Liver (tissue), 3 donors: ENCODE measurements around the gene SMIM1.

ENCODE experiments used
- CTCF ChIP-seq: fragments of 150-350 bp; IDR thresholded peaks from 2 replicates; pipeline ENCODE4 v1.5.1; 2017; ENCODE audit warnings: improper control_type of control experiment, low read depth, low read length; ENCODE audit not compliant: missing input control
- EGR1 ChIP-seq, 2 donors: IDR thresholded peaks; 2 replicates each; pipeline ENCODE4 v1.6.1; 2016 to 2018; ENCODE audit warnings: antibody characterized with exemption in 2 of 2, low read depth in 2 of 2
- RXRA ChIP-seq, 2 donors: IDR thresholded peaks; 2 replicates each; pipeline ENCODE4 v1.6.1; 2017 to 2018; ENCODE audit warnings: antibody characterized with exemption in 2 of 2, mild to moderate bottlenecking in 1 of 2
- TAF1 ChIP-seq: conservative IDR thresholded peaks from 2 replicates; pipeline ENCODE4 v1.6.1; 2016; ENCODE audit warnings: antibody characterized with exemption, mild to moderate bottlenecking
- TF ChIP-seq, protein P1 (sequence below): IDR thresholded peaks from 2 replicates; pipeline ENCODE4 v1.6.1; 2016; ENCODE audit warnings: antibody characterized with exemption
- TF ChIP-seq, protein P2 (sequence below): IDR thresholded peaks from 2 replicates; pipeline ENCODE4 v1.6.1; 2016; ENCODE audit warnings: antibody characterized with exemption
- donor health status: healthy.
- donor health status: healthy.

DNA sequence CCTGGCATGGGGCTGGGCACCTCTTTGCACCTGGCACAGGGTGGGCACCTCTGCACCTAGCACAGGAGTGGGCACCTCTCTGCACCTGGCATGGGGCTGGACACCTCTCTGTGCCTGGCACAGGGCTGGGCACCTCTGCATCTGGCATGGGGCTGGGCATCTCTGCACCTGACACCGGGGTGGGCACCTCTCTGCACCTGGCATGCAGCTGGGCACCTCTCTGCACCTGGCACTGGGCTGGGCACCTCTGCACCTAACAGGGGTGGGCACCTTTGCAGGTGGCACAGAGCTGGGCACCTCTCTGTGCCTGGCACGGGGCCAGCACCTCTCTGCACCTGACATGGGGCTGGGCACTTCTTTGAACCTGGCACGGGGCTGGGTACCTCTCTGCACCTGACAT lies 49.7 kb upstream of the SMIM1 start:
- TF ChIP-seq, protein P1, sequence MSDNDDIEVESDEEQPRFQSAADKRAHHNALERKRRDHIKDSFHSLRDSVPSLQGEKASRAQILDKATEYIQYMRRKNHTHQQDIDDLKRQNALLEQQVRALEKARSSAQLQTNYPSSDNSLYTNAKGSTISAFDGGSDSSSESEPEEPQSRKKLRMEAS, result no peak
- TF ChIP-seq CTCF (no peak), EGR1 (IDR thresholded peaks at IDR 0.05; ENCODE audit: low read depth in 2 of 2) (no peak), RXRA (IDR thresholded peaks at IDR 0.05) (no peak), TAF1 (no peak)
- TF ChIP-seq, protein P2, sequence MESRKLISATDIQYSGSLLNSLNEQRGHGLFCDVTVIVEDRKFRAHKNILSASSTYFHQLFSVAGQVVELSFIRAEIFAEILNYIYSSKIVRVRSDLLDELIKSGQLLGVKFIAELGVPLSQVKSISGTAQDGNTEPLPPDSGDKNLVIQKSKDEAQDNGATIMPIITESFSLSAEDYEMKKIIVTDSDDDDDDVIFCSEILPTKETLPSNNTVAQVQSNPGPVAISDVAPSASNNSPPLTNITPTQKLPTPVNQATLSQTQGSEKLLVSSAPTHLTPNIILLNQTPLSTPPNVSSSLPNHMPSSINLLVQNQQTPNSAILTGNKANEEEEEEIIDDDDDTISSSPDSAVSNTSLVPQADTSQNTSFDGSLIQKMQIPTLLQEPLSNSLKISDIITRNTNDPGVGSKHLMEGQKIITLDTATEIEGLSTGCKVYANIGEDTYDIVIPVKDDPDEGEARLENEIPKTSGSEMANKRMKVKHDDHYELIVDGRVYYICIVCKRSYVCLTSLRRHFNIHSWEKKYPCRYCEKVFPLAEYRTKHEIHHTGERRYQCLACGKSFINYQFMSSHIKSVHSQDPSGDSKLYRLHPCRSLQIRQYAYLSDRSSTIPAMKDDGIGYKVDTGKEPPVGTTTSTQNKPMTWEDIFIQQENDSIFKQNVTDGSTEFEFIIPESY, result no peak
